IPS DF 4.7 (cell line): ENCODE results near the gene CASZ1.

Experiments
- DNase-seq: peaks from one replicate; pipeline ENCODE4 v3.0.0-alpha.2; 2013; ENCODE audit warnings: low spot score; ENCODE audit errors: extremely low read depth

Gene CASZ1

GRCh38 chr1:10823000-10823401 is 26.6 kb upstream of the CASZ1 start:
- DNase-seq: no peak

- DNase-seq: no peak
Measured at GRCh38 chr1:10821388-10821787, 24.9 kb upstream of the CASZ1 start.

GRCh38 chr1:10820422-10820821 is 24.0 kb upstream of the CASZ1 start:
- DNase-seq: no peak

- DNase-seq: no peak
Measured at GRCh38 chr1:10819198-10819901, 22.9 kb upstream of the CASZ1 start.

GRCh38 chr1:10818262-10819197 is 22.1 kb upstream of the CASZ1 start:
- DNase-seq: no peak

GRCh38 chr1:10816743-10817369 is 20.4 kb upstream of the CASZ1 start:
- no peak for DNase-seq

- no peak for DNase-seq
Measured at GRCh38 chr1:10816233-10816632, 19.8 kb upstream of the CASZ1 start.

- no peak for DNase-seq
Measured at GRCh38 chr1:10815858-10816195, 19.4 kb upstream of the CASZ1 start.

GRCh38 chr1:10814976-10815857 is 18.8 kb upstream of the CASZ1 start:
- DNase-seq: no peak

- DNase-seq: no peak
Measured at GRCh38 chr1:10814312-10814711, 17.9 kb upstream of the CASZ1 start.

GRCh38 chr1:10813799-10814198 is 17.4 kb upstream of the CASZ1 start:
- no peak for DNase-seq

GRCh38 chr1:10812387-10812915 is 16.0 kb upstream of the CASZ1 start:
- DNase-seq: no peak

GRCh38 chr1:10808441-10808840 is 12.0 kb upstream of the CASZ1 start:
- no peak for DNase-seq

GRCh38 chr1:10806966-10807365 is 10.5 kb upstream of the CASZ1 start:
- no peak for DNase-seq

GRCh38 chr1:10803971-10804820 is 7.8 kb upstream of the CASZ1 start:
- no peak for DNase-seq

GRCh38 chr1:10802944-10803715 is 6.7 kb upstream of the CASZ1 start:
- DNase-seq: no peak

GRCh38 chr1:10800778-10801177 is 4.3 kb upstream of the CASZ1 start:
- no peak for DNase-seq

GRCh38 chr1:10799726-10800125 is 3.3 kb upstream of the CASZ1 start:
- DNase-seq: no peak

GRCh38 chr1:10795276-10796021 is 997 bp downstream of the CASZ1 start:
- no peak for DNase-seq
